ENCODE measurements around the gene A1CF. TPM values are rescaled to one million over a fixed set of nuclear protein-coding genes. Genes with fewer than 3 reads are reported as not detected.

A1CF gene
- total RNA-seq, 2 experiments from 2014 or later, result not detected

DNA sequence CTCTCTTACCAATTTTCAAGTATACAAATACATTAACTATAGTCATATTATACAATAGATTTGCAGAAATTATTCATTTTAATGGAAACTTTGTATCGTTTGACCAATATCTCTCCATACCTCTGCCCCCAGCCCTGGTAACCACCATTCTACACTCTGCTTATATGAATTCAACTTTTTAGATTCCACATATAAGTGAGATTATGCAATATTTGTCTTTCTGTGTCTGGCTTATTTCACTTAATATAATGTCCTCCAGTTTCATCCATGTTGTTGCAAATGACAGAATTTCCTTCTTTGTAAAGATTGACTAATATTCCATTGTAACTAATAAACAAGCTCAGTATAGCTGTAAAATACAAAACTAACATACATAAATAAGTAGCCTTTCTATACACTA, 55.4 kb downstream of the A1CF start:
- Mint-ChIP-seq H3K4me1 (ENCODE audit: low read depth) (no peaks in the 10 kb centered on the region), H3K4me3 (no peak overlapping the region), H3K27me3 (peaks cover 52% of the 10 kb centered on the region), H3K9me3 (no peaks in the 10 kb centered on the region), H3K36me3 (ENCODE audit: low read depth) (no peaks in the 10 kb centered on the region), H3K27ac (no peak overlapping the region)
- Histone ChIP-seq H3K27ac (ENCODE audit: low read depth in 1 of 2, low read length in 2 of 2) (no peak overlapping the region), H3K4me1 (ENCODE audit: insufficient read depth, low read length) (no peaks in the 10 kb centered on the region), H3K9me3 (ENCODE audit: control insufficient read depth in 1 of 2, insufficient read depth in 1 of 2, low read length in 2 of 2) (no peaks in the 10 kb centered on the region), H3K36me3 (ENCODE audit: insufficient read depth, low read length) (no peaks in the 10 kb centered on the region), H3K27me3 (ENCODE audit: control insufficient read depth in 1 of 2, insufficient read depth in 2 of 2, low read length in 2 of 2) (no peaks in the 10 kb centered on the region), H3K4me3 (ENCODE audit: low read length) (no peak overlapping the region)
- ChIA-PET CTCF (no interaction called here), POLR2A (no interaction called here)
- intact Hi-C loops (cut with DNase I, micrococcal nuclease), result no loop called here
- DNase-seq (no peak), ATAC-seq (ENCODE audit: poor library complexity) (no peak)
- TF ChIP-seq, protein P1, sequence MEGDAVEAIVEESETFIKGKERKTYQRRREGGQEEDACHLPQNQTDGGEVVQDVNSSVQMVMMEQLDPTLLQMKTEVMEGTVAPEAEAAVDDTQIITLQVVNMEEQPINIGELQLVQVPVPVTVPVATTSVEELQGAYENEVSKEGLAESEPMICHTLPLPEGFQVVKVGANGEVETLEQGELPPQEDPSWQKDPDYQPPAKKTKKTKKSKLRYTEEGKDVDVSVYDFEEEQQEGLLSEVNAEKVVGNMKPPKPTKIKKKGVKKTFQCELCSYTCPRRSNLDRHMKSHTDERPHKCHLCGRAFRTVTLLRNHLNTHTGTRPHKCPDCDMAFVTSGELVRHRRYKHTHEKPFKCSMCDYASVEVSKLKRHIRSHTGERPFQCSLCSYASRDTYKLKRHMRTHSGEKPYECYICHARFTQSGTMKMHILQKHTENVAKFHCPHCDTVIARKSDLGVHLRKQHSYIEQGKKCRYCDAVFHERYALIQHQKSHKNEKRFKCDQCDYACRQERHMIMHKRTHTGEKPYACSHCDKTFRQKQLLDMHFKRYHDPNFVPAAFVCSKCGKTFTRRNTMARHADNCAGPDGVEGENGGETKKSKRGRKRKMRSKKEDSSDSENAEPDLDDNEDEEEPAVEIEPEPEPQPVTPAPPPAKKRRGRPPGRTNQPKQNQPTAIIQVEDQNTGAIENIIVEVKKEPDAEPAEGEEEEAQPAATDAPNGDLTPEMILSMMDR (IDR thresholded peaks at IDR 0.05), result no peak

DNA sequence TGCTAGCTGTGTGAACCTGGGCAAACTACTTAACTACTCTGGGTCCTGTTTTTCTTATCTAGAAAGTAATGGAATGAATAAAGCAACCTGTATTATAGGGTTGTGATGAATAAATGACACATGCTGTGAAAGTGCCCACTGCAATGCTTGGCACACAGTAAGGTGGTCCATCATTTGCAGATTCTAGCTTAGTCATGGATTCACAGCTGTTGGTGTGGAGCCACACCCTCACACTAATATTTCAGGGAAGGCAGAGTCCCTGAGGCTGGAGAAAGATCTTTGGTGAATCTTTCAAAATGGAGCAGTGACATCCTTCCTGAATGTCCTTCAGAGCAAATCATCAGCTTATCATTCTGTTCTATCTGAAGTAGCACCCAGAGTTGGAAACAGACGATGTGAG, 60.6 kb downstream of the A1CF start:
- no peaks in the 10 kb centered on the region for H3K27me3 ChIP-seq (ENCODE audit: control insufficient read depth in 1 of 2, insufficient read depth in 2 of 2, low read length in 2 of 2)
- no peaks in the 10 kb centered on the region for H3K9me3 ChIP-seq (ENCODE audit: control insufficient read depth in 1 of 2, insufficient read depth in 1 of 2, low read length in 2 of 2)
- no peak for DNase-seq
- no peaks in the 10 kb centered on the region for H3K4me1 ChIP-seq (ENCODE audit: insufficient read depth, low read length)
- POLR2A ChIA-PET, result no interaction called here
- Mint-ChIP-seq H3K4me1 (ENCODE audit: low read depth) (no peaks in the 10 kb centered on the region), H3K9me3 (no peaks in the 10 kb centered on the region), H3K27ac (no peak overlapping the region), H3K36me3 (ENCODE audit: low read depth) (no peaks in the 10 kb centered on the region), H3K27me3 (peaks cover 55% of the 10 kb centered on the region), H3K4me3 (no peak overlapping the region)
- CTCF ChIA-PET, result no interaction called here
- intact Hi-C loops (cut with DNase I, micrococcal nuclease), result loop anchor here in 1 of 2 experiments (10.0 kb wide), 1 partner anchor 60 kb away; the partner anchor contains the start of gene A1CF
- no peak overlapping the region for H3K4me3 ChIP-seq (ENCODE audit: low read length)
- no peak for ATAC-seq (ENCODE audit: poor library complexity)
- TF ChIP-seq, protein P1 (IDR thresholded peaks at IDR 0.05), result no peak
- no peak overlapping the region for H3K27ac ChIP-seq (ENCODE audit: low read depth in 1 of 2, low read length in 2 of 2)
- no peaks in the 10 kb centered on the region for H3K36me3 ChIP-seq (ENCODE audit: insufficient read depth, low read length)

DNA sequence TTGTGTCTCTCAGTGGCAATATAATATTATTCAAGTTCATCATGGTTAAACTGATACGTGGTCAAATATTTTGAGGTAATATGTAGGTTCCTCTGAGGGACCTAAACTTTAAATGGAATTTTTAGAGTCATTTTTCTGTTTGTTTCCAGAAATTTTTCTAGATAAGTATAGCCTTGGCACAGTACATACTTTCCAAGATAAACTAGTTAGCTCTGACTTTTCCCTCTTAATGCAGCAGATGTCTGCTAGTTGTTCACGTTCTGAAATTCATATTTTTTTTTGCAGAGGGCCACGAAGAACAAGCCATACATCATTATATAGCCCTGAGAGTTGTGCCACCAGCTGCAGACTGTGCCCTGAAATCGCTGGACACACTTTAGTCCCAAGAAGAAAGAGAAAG, 61.6 kb downstream of the A1CF start:
- no peaks in the 10 kb centered on the region for H3K4me1 Mint-ChIP-seq (ENCODE audit: low read depth)
- no peaks in the 10 kb centered on the region for H3K9me3 ChIP-seq (ENCODE audit: control insufficient read depth in 1 of 2, insufficient read depth in 1 of 2, low read length in 2 of 2)
- H3K4me3 Mint-ChIP-seq, result no peak overlapping the region
- no peaks in the 10 kb centered on the region for H3K36me3 ChIP-seq (ENCODE audit: insufficient read depth, low read length)
- no peaks in the 10 kb centered on the region for H3K36me3 Mint-ChIP-seq (ENCODE audit: low read depth)
- no peaks in the 10 kb centered on the region for H3K27me3 ChIP-seq (ENCODE audit: control insufficient read depth in 1 of 2, insufficient read depth in 2 of 2, low read length in 2 of 2)
- ChIA-PET POLR2A (no interaction called here), CTCF (no interaction called here)
- no peak overlapping the region for H3K4me3 ChIP-seq (ENCODE audit: low read length)
- DNase-seq (no peak), ATAC-seq (ENCODE audit: poor library complexity) (no peak)
- intact Hi-C loops (cut with DNase I, micrococcal nuclease), result loop anchor here in 1 of 2 experiments (10.0 kb wide), 1 partner anchor 61 kb away; the partner anchor contains the start of gene A1CF
- peaks cover 46% of the 10 kb centered on the region for H3K27me3 Mint-ChIP-seq
- no peak overlapping the region for H3K27ac ChIP-seq (ENCODE audit: low read depth in 1 of 2, low read length in 2 of 2)
- H3K4me1 ChIP-seq (ENCODE audit: insufficient read depth, low read length), result no peaks in the 10 kb centered on the region
- TF ChIP-seq, protein P1 (IDR thresholded peaks at IDR 0.05), result no peak
- no peaks in the 10 kb centered on the region for H3K9me3 Mint-ChIP-seq
- no peak overlapping the region for H3K27ac Mint-ChIP-seq

Data from CD4-positive, alpha-beta T cell (primary cell).